Suprapubic skin (tissue), 4 donors: ENCODE data around the gene HTD2. TPM values are rescaled to one million over a fixed set of nuclear protein-coding genes. Genes with fewer than 3 reads are reported as not detected.

Source experiments
- DNase-seq, 2 donors: peaks; one replicate each; pipeline ENCODE4 v3.0.0-alpha.2; 2019; ENCODE audit warnings: low spot score in 2 of 2
- H3K27ac ChIP-seq: fragments of 200-600 bp; sonication (generic); one replicate; pipeline ENCODE4 v1.5.1; 2019
- H3K27me3 ChIP-seq: fragments of 200-600 bp; sonication (generic); one replicate; pipeline ENCODE4 v1.5.1; 2019
- H3K36me3 ChIP-seq: fragments of 200-600 bp; sonication (generic); one replicate; pipeline ENCODE4 v1.5.1; 2019
- H3K4me1 ChIP-seq: fragments of 200-600 bp; sonication (generic); one replicate; pipeline ENCODE4 v1.5.1; 2019
- H3K4me3 ChIP-seq: fragments of 200-600 bp; sonication (generic); one replicate; pipeline ENCODE4 v1.5.1; 2019; ENCODE audit warnings: mild to moderate bottlenecking
- H3K9me3 ChIP-seq: fragments of 200-600 bp; sonication (generic); one replicate; pipeline ENCODE4 v1.5.1; 2019
- EP300 ChIP-seq: sonication (generic); formaldehyde crosslinking; IDR thresholded peaks from one replicate; pipeline ENCODE4 v1.6.1; 2017; ENCODE audit warnings: antibody characterized with exemption
- POLR2A ChIP-seq, 2 donors: fragments of 450-650 bp; IDR thresholded peaks; one replicate each; pipeline ENCODE4 v1.6.1; 2017; ENCODE audit warnings: antibody characterized with exemption in 2 of 2, mild to moderate bottlenecking in 2 of 2, moderate library complexity in 2 of 2
- POLR2AphosphoS5 ChIP-seq, 3 donors: sonication (generic); formaldehyde crosslinking; IDR thresholded peaks; one replicate each; pipeline ENCODE4 v1.6.1; 2017; ENCODE audit warnings: antibody characterized with exemption in 3 of 3
- WGBS: methylation state at CpG from one replicate; pipeline ENCODE4 v1.1.5; 2018; 5-methylcytosine and 5-hydroxymethylcytosine counted together
- total RNA-seq, 4 donors: library from RNA; depleted of rRNA; stranded (reverse); fragments of >200 nt; gene quantifications; one replicate each; pipeline ENCODE4 v1.1.0, GENCODE V29; 2016
- TF ChIP-seq, protein P1 (sequence below), 2 donors: fragments of 200-600 bp in 1 of 2; fragments of 450-650 bp in 1 of 2; sonication (generic) in 1 of 2; IDR thresholded peaks; one replicate each; pipeline ENCODE4 v1.5.1; 2016 to 2019; ENCODE audit warnings: antibody characterized with exemption in 2 of 2, mild to moderate bottlenecking in 1 of 2, moderate library complexity in 1 of 2

The HTD2 gene
- total RNA-seq, 4 donors from 2014 or later = 10.9 to 14.4 (median 12.8) TPM

DNA sequence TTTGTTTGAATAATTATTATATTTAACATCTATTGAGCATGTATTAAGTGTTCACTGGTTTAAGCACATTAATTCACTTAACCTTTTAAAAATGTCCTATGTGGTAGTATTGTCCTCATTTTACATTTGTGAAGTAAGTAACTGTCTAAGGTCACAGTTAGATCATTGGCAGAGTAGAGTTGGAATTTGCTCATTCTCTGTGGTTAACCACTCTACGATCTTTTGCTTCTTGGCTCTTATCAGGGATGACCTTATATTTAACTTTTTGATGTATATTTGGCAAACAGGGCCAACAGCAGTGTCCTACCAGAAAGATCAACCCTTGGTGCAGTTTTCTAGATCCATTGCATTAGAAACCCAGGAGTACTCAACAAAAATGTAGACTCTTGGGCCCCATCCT, 60.4 kb downstream of the HTD2 start:
- no peaks in the 10 kb centered on the region for H3K9me3 ChIP-seq
- H3K4me1 ChIP-seq = peaks cover 7% of the 10 kb centered on the region
- H3K27ac ChIP-seq = no peak overlapping the region
- H3K27me3 ChIP-seq = no peaks in the 10 kb centered on the region
- no peak for DNase-seq
- no peak for TF ChIP-seq POLR2AphosphoS5 (IDR thresholded peaks at IDR 0.05)
- TF ChIP-seq POLR2A (IDR thresholded peaks at IDR 0.05) = no peak
- TF ChIP-seq, protein P1, sequence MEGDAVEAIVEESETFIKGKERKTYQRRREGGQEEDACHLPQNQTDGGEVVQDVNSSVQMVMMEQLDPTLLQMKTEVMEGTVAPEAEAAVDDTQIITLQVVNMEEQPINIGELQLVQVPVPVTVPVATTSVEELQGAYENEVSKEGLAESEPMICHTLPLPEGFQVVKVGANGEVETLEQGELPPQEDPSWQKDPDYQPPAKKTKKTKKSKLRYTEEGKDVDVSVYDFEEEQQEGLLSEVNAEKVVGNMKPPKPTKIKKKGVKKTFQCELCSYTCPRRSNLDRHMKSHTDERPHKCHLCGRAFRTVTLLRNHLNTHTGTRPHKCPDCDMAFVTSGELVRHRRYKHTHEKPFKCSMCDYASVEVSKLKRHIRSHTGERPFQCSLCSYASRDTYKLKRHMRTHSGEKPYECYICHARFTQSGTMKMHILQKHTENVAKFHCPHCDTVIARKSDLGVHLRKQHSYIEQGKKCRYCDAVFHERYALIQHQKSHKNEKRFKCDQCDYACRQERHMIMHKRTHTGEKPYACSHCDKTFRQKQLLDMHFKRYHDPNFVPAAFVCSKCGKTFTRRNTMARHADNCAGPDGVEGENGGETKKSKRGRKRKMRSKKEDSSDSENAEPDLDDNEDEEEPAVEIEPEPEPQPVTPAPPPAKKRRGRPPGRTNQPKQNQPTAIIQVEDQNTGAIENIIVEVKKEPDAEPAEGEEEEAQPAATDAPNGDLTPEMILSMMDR (IDR thresholded peaks at IDR 0.05) = no peak
- no peak for TF ChIP-seq EP300
- H3K4me3 ChIP-seq = no peak overlapping the region
- peaks cover 4% of the 10 kb centered on the region for H3K36me3 ChIP-seq
- 70% methylated on average over 1 of the region's 1 CpG for WGBS

GRCh38 chr3:58369038-58369437, 62.7 kb downstream of the HTD2 start:
- peaks cover 4% of the 10 kb centered on the region for H3K36me3 ChIP-seq
- H3K27ac ChIP-seq = no peak overlapping the region
- DNase-seq = no peak
- H3K4me3 ChIP-seq = no peak overlapping the region
- H3K4me1 ChIP-seq = peaks cover 7% of the 10 kb centered on the region
- WGBS = 74% methylated on average over 1 of the region's 1 CpG
- TF ChIP-seq, protein P1 (IDR thresholded peaks at IDR 0.05) = no peak
- no peak for TF ChIP-seq EP300
- TF ChIP-seq POLR2A (IDR thresholded peaks at IDR 0.05) = no peak
- no peak for TF ChIP-seq POLR2AphosphoS5 (IDR thresholded peaks at IDR 0.05)
- H3K9me3 ChIP-seq = no peaks in the 10 kb centered on the region
- no peaks in the 10 kb centered on the region for H3K27me3 ChIP-seq

Other genes starting within 250 kb of the HTD2 start
- 1 to 10 TPM in 3 of 4 donors, under 1 TPM in 1; 0.95 to 5.8 (median 4.3) TPM for gene DNASE1L3, start 95.5 kb upstream of the HTD2 start, total RNA-seq
- 10 to 100 TPM; 35.6 to 39.8 (median 38.2) TPM for gene ABHD6, start 68.7 kb upstream of the HTD2 start, total RNA-seq
- 1 to 10 TPM; 5.0 to 9.9 (median 8.0) TPM for gene RPP14, start 275 bp upstream of the HTD2 start, total RNA-seq
- gene PXK, start 26.4 kb downstream of the HTD2 start, total RNA-seq = 10 to 100 TPM; 16.0 to 36.9 (median 21.8) TPM
- 10 to 100 TPM; 49.9 to 89.8 (median 78.0) TPM for gene PDHB, start 127.3 kb downstream of the HTD2 start, total RNA-seq
- gene KCTD6, start 185.6 kb downstream of the HTD2 start, total RNA-seq = 10 to 100 TPM in 2 of 4 donors, 1 to 10 TPM in 2; 8.0 to 19.2 (median 12.7) TPM
- gene ACOX2, start 230.7 kb downstream of the HTD2 start, total RNA-seq = 10 to 100 TPM in 1 of 4 donors, 1 to 10 TPM in 3; 5.7 to 12.2 (median 8.5) TPM